Peyer's patch (tissue), 4 donors: ENCODE measurements around the gene ESAM. TPM values are rescaled to one million over a fixed set of nuclear protein-coding genes. Genes with fewer than 3 reads are reported as not detected.

Experiments used
- DNase-seq, 3 donors: peaks; one replicate each; pipeline ENCODE4 v3.0.0-alpha.2; 2017 to 2019
- H3K27ac ChIP-seq, 4 donors: fragments of 200-600 bp; sonication (generic); one replicate each; pipeline ENCODE4 v1.5.1; 2016 to 2019
- H3K27me3 ChIP-seq, 2 donors: fragments of 200-600 bp; sonication (generic); one replicate each; pipeline ENCODE4 v1.5.1; 2019
- H3K36me3 ChIP-seq, 3 donors: fragments of 200-600 bp; sonication (generic); one replicate each; pipeline ENCODE4 v1.5.1; 2016 to 2019
- H3K4me1 ChIP-seq, 4 donors: fragments of 200-600 bp; sonication (generic); one replicate each; pipeline ENCODE4 v1.5.1; 2016 to 2019
- H3K4me3 ChIP-seq, 4 donors: fragments of 200-600 bp; sonication (generic); 1 replicate in 3 of 4; 2 replicates in 1 of 4; pipeline ENCODE4 v1.5.1; 2016 to 2019; ENCODE audit warnings: mild to moderate bottlenecking in 1 of 4
- H3K9me3 ChIP-seq, 4 donors: fragments of 200-600 bp; sonication (generic); one replicate each; pipeline ENCODE4 v1.5.1; 2016 to 2019; ENCODE audit warnings: mild to moderate bottlenecking in 1 of 4
- POLR2A ChIP-seq, 2 donors: fragments of 450-650 bp; IDR thresholded peaks; one replicate each; pipeline ENCODE4 v1.5.1; 2017; ENCODE audit warnings: antibody characterized with exemption in 2 of 2, mild to moderate bottlenecking in 2 of 2, moderate library complexity in 2 of 2
- total RNA-seq, 4 donors: library from RNA; depleted of rRNA; stranded (reverse); fragments of >200 nt; gene quantifications; one replicate each; pipeline ENCODE4 v1.1.0, GENCODE V29; 2016
- TF ChIP-seq, protein P1 (sequence below), 6 experiments: fragments of 450-650 bp in 4 of 6; fragments of 200-600 bp in 2 of 6; sonication (generic) in 1 of 6; IDR thresholded peaks; one replicate each; pipeline ENCODE4 v1.5.1; 2017 to 2019; ENCODE audit warnings: antibody characterized with exemption in 6 of 6, mild to moderate bottlenecking in 3 of 6, moderate library complexity in 1 of 6

The ESAM gene
- total RNA-seq, 4 donors from 2014 or later: 1.2 to 11.1 (median 6.6) TPM

DNA sequence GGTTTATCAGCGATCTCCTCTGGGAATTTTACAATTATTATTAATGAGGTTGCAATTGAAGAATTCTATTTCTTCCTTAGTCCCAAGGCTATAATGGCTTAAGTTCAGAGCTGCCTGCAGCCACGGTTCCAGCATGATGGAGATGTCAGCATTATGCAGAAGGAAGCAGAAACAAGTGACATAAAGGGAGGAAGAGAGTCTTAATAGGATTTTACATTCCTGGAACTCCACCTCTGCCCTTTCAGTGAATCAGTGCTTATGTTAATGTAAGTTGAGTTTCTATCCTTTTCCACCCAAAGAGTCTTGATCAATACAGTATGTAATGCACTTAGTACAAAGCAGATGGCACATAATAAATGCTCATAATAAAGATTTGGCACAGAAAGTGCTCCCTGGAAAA, 34.0 kb downstream of the ESAM start:
- DNase-seq: no peak
- Histone ChIP-seq H3K9me3 (no peaks in the 10 kb centered on the region), H3K36me3 (no peaks in the 10 kb centered on the region), H3K4me3 (no peak overlapping the region), H3K4me1 (peaks cover 0 to 10% (median 2%) of the 10 kb centered on the region in 4 donors), H3K27me3 (no peaks in the 10 kb centered on the region), H3K27ac (no peak overlapping the region)
- TF ChIP-seq, protein P1, sequence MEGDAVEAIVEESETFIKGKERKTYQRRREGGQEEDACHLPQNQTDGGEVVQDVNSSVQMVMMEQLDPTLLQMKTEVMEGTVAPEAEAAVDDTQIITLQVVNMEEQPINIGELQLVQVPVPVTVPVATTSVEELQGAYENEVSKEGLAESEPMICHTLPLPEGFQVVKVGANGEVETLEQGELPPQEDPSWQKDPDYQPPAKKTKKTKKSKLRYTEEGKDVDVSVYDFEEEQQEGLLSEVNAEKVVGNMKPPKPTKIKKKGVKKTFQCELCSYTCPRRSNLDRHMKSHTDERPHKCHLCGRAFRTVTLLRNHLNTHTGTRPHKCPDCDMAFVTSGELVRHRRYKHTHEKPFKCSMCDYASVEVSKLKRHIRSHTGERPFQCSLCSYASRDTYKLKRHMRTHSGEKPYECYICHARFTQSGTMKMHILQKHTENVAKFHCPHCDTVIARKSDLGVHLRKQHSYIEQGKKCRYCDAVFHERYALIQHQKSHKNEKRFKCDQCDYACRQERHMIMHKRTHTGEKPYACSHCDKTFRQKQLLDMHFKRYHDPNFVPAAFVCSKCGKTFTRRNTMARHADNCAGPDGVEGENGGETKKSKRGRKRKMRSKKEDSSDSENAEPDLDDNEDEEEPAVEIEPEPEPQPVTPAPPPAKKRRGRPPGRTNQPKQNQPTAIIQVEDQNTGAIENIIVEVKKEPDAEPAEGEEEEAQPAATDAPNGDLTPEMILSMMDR (IDR thresholded peaks at IDR 0.05): no peak
- no peak for TF ChIP-seq POLR2A (IDR thresholded peaks at IDR 0.05)

DNA sequence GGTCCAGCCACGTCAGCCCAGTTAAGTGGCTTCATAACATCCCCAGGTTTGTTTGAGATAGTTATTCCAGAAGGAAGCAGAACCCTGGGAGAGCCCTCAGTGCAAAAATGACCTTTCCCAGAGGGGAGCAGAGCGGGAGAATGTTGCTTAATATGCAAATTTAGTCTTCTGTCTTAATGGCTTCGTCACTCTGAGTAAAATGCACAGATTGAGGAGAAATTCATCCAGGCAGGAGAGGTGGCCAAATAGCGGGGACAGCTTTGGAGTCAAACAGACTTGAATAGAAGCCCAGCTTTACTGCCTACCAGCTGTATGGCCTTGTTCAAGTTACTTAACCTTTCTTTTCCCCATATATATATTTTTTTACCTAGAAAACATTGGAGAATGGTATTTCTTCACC, 34.6 kb downstream of the ESAM start:
- H3K27ac ChIP-seq: no peak overlapping the region
- H3K36me3 ChIP-seq: no peaks in the 10 kb centered on the region
- no peak overlapping the region for H3K4me3 ChIP-seq
- DNase-seq: no peak
- TF ChIP-seq, protein P1 (IDR thresholded peaks at IDR 0.05): no peak
- TF ChIP-seq POLR2A (IDR thresholded peaks at IDR 0.05): no peak
- no peaks in the 10 kb centered on the region for H3K27me3 ChIP-seq
- no peaks in the 10 kb centered on the region for H3K9me3 ChIP-seq
- H3K4me1 ChIP-seq: peaks cover 0 to 10% (median 2%) of the 10 kb centered on the region in 4 donors

DNA sequence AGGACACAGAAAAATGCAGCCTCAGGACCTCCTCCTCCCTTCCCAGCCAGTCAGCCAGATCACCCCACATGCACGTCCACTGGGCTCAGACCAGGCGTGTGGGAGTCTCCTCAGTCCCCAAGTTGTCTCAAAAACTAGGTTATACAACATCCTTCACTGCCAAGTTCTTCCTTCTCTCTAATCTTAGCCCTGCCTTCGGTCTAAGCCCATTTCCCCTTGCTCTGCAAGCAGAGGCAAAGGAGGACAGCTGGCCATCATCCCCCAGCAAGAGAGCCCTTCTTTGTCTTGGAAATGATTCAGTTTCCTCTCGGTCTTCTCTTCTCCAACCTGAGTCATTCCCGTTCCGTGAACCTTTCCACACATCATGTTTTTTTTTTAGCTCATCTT, 36.4 kb downstream of the ESAM start:
- Histone ChIP-seq H3K27ac (peak overlapping the region in 1 of 4 donors; percentile 22), H3K27me3 (no peaks in the 10 kb centered on the region), H3K9me3 (no peaks in the 10 kb centered on the region)

DNA sequence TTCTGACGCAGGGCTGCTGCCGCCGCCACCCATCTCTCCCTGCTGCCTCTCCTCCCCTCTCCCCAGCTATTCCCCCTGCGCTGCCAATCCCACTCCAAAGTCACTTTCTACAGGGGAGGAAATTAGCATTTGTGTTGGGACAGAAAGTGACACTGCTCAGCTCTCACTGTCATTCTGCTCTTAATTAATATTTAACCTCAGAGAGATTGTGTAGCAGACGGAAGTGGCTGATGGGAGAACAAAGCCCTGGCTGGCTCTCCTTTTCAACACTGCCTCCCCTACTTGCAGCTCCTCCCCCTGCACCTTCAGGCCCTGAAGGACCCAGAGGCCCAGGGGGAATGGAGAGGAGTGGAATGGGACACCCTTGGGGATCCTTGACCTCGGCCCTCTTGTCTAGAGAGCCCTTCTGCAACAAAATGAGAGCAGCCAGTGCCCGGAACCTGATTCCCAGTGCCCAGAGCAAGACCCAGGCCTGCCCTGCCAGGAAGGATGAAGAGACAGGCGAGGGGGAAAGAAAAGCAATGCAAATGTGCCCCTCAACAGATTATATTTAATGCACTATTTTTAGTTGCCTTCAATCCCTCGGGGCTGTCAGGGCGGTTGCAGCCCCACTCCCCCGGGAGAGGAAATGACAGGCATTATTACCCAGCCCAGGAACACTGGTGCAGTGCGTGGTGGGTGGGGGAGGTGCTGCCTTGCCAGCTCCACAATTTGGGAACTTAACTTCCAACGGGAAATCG, 36.9 kb downstream of the ESAM start:
- Histone ChIP-seq H3K4me1 (peaks cover 0 to 10% (median 2%) of the 10 kb centered on the region in 4 donors), H3K4me3 (peak overlapping the region in 2 of 4 donors; percentile 21 to 28), H3K27ac (peak overlapping the region in 1 of 4 donors; percentile 22), H3K27me3 (no peaks in the 10 kb centered on the region), H3K9me3 (no peaks in the 10 kb centered on the region), H3K36me3 (no peaks in the 10 kb centered on the region)
- TF ChIP-seq, protein P1 (IDR thresholded peaks at IDR 0.05): no peak
- DNase-seq: peak in 1 of 3 donors; percentile 55

More for the DNA sequence above, 36.4 kb downstream of the ESAM start:
- TF ChIP-seq, protein P1 (IDR thresholded peaks at IDR 0.05): no peak
- TF ChIP-seq POLR2A (IDR thresholded peaks at IDR 0.05): no peak
- no peak for DNase-seq
- no peak overlapping the region for H3K4me3 ChIP-seq
- H3K4me1 ChIP-seq: peaks cover 0 to 10% (median 2%) of the 10 kb centered on the region in 4 donors
- H3K36me3 ChIP-seq: no peaks in the 10 kb centered on the region

DNA sequence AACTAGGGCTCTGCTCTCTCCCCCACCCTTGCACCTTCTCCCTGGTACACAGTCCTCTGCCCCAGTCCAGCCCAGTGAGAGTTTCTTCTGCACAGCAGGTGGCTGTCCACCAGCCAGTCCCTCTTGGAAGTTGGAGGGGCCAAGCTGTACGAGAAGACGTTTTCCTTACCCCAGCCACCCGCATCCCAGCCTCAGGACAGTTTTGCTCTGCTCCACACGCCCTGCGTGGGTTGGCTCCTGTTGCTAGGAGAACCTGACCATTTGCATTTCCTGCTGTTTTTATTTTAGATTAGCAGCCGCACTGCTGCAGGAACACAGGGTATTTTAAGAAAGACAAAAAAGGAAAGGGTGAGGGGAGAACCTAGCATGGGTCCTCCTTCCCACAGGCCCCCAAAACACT, 39.9 kb downstream of the ESAM start:
- Histone ChIP-seq H3K27me3 (no peaks in the 10 kb centered on the region), H3K4me3 (no peak overlapping the region), H3K9me3 (no peaks in the 10 kb centered on the region), H3K4me1 (peaks cover 3 to 21% (median 7%) of the 10 kb centered on the region in 4 donors), H3K36me3 (no peaks in the 10 kb centered on the region), H3K27ac (no peak overlapping the region)
- DNase-seq: no peak
- TF ChIP-seq, protein P1 (IDR thresholded peaks at IDR 0.05): no peak
- no peak for TF ChIP-seq POLR2A (IDR thresholded peaks at IDR 0.05)
